Lower leg skin (tissue), 4 donors: ENCODE data around the gene POLR3C. TPM values are rescaled to one million over a fixed set of nuclear protein-coding genes. Genes with fewer than 3 reads are reported as not detected.

Experiments used
- DNase-seq, 2 donors: peaks; one replicate each; pipeline ENCODE4 v3.0.0-alpha.2; 2019; ENCODE audit warnings: low spot score in 2 of 2
- H3K4me3 ChIP-seq: fragments of 200-600 bp; sonication (generic); 2 replicates; pipeline ENCODE4 v1.5.1; 2017; ENCODE audit warnings: mild to moderate bottlenecking, low read depth; ENCODE audit not compliant: poor library complexity, severe bottlenecking
- POLR2A ChIP-seq, 2 donors: fragments of 450-650 bp; IDR thresholded peaks; one replicate each; pipeline ENCODE4 v1.6.1; 2016 to 2017; ENCODE audit warnings: antibody characterized with exemption in 2 of 2, mild to moderate bottlenecking in 1 of 2, moderate library complexity in 1 of 2
- WGBS, 2 donors: methylation state at CpG; one replicate each; pipeline ENCODE4 v1.1.5; 2018; 5-methylcytosine and 5-hydroxymethylcytosine counted together
- intact Hi-C: fragments of 100-400 bp; cut with DNase I; formaldehyde crosslinking; loops from one replicate; pipeline ENCODE4 v1.15.0; 2023; ENCODE audit warnings: low total_unique reads
- total RNA-seq, 4 donors: library from RNA; depleted of rRNA; stranded (reverse); fragments of >200 nt; gene quantifications; one replicate each; pipeline ENCODE4 v1.1.0, GENCODE V29; 2016
- TF ChIP-seq, protein P1 (sequence below), 3 donors: fragments of 450-650 bp; IDR thresholded peaks; one replicate each; pipeline ENCODE4 v1.5.1; 2016; ENCODE audit warnings: antibody characterized with exemption in 3 of 3, mild to moderate bottlenecking in 3 of 3, moderate library complexity in 2 of 3

The POLR3C gene
- total RNA-seq, 4 donors from 2014 or later, result 25.1 to 31.3 (median 27.0) TPM

- no peak for TF ChIP-seq POLR2A (IDR thresholded peaks at IDR 0.05)
- TF ChIP-seq, protein P1, sequence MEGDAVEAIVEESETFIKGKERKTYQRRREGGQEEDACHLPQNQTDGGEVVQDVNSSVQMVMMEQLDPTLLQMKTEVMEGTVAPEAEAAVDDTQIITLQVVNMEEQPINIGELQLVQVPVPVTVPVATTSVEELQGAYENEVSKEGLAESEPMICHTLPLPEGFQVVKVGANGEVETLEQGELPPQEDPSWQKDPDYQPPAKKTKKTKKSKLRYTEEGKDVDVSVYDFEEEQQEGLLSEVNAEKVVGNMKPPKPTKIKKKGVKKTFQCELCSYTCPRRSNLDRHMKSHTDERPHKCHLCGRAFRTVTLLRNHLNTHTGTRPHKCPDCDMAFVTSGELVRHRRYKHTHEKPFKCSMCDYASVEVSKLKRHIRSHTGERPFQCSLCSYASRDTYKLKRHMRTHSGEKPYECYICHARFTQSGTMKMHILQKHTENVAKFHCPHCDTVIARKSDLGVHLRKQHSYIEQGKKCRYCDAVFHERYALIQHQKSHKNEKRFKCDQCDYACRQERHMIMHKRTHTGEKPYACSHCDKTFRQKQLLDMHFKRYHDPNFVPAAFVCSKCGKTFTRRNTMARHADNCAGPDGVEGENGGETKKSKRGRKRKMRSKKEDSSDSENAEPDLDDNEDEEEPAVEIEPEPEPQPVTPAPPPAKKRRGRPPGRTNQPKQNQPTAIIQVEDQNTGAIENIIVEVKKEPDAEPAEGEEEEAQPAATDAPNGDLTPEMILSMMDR (IDR thresholded peaks at IDR 0.05), result no peak
- WGBS, 2 donors, result 74 to 91% methylated on average over 1 of the region's 1 CpG
- intact Hi-C loops, result no loop called here
- no peak overlapping the region for H3K4me3 ChIP-seq
- no peak for DNase-seq
Observed at GRCh38 chr1:145884675-145885074, 60.7 kb downstream of the POLR3C start.

GRCh38 chr1:145885738-145886287, 61.8 kb downstream of the POLR3C start, which contains the start of gene ANKRD35:
Gene ANKRD35 (minus strand): TSS chr1:145885866. CDS start chr1:145885758, 108 bp downstream.
- peak within 1 kb of the TSS; percentile 26 for H3K4me3 ChIP-seq
- intact Hi-C loops, result no loop called here
- no peak for TF ChIP-seq POLR2A (IDR thresholded peaks at IDR 0.05)
- TF ChIP-seq, protein P1 (IDR thresholded peaks at IDR 0.05), result no peak
- WGBS, 2 donors, result 2% methylated on average over 24 to 26 of the region's 36 CpGs
- DNase-seq, result peak; percentile 86 to 97

DNA sequence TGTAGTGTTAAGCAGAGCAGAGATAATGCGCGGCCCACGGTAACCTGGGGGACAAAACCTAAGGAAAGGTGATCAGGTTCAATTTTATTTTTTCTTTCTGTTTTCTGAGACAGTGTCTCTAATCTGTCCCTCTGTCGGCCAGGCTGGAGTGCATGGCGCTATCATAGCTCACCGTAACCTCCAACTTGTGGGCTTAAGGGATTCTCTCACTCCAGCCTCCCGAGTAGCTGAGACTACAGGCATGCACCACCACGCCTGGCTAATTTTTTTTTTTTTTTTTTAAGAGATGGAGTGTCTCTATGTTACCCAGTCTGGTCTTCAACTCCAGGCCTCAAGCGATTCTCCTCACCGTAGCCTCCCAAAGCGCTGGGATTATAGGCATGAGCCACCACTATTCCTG, 62.4 kb downstream of the POLR3C start:
- WGBS, 2 donors, result 42 to 50% methylated on average over 11 of the region's 11 CpGs
- intact Hi-C loops, result no loop called here
- no peak for DNase-seq
- peak overlapping the region; percentile 26 for H3K4me3 ChIP-seq
- no peak for TF ChIP-seq POLR2A (IDR thresholded peaks at IDR 0.05)
- TF ChIP-seq, protein P1 (IDR thresholded peaks at IDR 0.05), result no peak

DNA sequence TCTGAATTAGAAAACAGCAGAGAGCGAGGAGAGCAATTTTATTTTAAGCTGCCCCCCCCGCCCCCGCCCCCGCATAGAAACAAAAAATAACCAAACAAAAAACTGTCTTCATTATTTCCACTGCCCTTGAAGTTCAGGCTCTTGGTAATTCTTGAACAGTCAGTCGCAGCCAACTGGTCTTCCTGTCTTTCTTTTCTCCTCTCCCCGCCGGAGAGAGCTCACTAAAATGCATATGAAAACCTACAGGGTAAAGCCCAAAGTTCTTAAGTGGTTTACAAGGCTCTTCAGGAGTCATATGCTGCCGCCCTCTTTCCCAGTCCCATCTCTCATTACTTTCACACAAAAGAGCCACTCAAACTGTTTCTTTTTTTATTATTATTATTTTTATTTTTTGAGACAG, 62.8 kb downstream of the POLR3C start:
- DNase-seq, result no peak
- intact Hi-C loops, result no loop called here
- H3K4me3 ChIP-seq, result no peak overlapping the region
- TF ChIP-seq POLR2A (IDR thresholded peaks at IDR 0.05), result no peak
- TF ChIP-seq, protein P1 (IDR thresholded peaks at IDR 0.05), result no peak
- 60 to 67% methylated on average over 8 of the region's 8 CpGs for WGBS, 2 donors

DNA sequence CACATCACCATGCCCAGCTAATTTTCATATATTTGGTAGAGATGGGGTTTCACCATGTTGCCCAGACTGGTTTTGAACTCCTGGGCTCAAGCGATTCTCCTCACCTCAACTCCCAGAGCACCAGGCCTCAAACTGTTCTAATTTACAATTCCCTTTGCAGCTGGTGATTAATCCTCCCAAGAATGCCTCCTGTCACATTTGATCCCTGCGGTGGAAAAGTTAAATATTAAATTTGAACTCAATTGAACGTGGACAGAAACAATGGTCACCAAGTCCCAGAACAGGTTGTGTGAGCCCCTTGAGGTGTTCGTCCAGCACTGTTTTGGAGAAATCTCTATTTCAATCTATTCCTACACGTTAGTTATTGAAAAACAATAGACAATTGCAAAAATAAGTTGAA, 63.6 kb downstream of the POLR3C start:
- WGBS, 2 donors, result 77 to 83% methylated on average over 5 of the region's 5 CpGs
- no peak for DNase-seq
- H3K4me3 ChIP-seq, result no peak overlapping the region
- TF ChIP-seq, protein P1 (IDR thresholded peaks at IDR 0.05), result no peak
- TF ChIP-seq POLR2A (IDR thresholded peaks at IDR 0.05), result no peak
- intact Hi-C loops, result no loop called here

DNA sequence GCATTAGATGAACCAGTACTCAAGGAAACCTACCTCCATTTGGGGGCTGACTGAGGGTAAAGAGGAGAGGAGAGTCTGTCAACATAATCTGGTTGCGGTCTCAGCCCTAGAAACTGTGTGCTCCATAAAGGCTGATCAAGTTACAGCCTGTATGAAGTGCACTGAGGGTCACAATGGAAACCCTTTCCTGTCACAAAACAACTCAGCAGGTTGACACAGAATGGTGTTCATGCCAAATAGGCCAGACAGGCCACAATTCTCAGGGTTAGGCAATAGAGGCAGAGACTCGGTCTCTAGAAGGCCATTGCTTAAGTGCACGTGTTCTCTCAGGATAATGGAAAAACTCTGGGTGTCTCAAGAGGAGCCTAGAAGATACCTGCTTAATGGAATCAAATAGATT, 65.7 kb downstream of the POLR3C start:
- no peak for DNase-seq
- WGBS, 2 donors, result 79% methylated on average over 3 of the region's 3 CpGs
- intact Hi-C loops, result no loop called here
- no peak overlapping the region for H3K4me3 ChIP-seq
- no peak for TF ChIP-seq POLR2A (IDR thresholded peaks at IDR 0.05)
- TF ChIP-seq, protein P1 (IDR thresholded peaks at IDR 0.05), result no peak
